ENCODE measurements around the gene NLRP8. TPM values are rescaled to one million over a fixed set of nuclear protein-coding genes. Genes with fewer than 3 reads are reported as not detected.

NLRP8 gene
- total RNA-seq, 4 donors from 2014 or later = not detected

DNA sequence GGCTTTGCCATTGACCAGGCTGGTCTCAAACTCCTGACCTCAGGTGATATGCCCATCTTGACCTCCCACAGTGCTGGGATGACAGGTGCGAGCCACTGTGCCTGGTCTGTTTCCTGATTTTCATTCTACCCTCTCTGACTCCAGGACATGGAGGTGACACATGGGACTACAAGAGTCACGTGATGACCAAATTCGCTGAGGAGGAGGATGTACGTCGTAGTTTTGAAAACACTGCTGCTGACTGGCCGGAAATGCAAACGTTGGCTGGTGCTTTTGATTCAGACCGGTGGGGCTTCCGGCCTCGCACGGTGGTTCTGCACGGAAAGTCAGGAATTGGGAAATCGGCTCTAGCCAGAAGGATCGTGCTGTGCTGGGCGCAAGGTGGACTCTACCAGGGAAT is 79.1 kb downstream of the NLRP8 start:
- H3K4me3 ChIP-seq = no peak overlapping the region
- no peaks in the 10 kb centered on the region for H3K4me1 ChIP-seq
- DNase-seq (ENCODE audit: extremely low spot score) = no peak
- WGBS = 90% methylated on average over 15 of the region's 15 CpGs
- H3K36me3 ChIP-seq = no peaks in the 10 kb centered on the region
- H3K27me3 ChIP-seq = peaks cover 0 to 23% (median 0%) of the 10 kb centered on the region in 4 donors
- no peak overlapping the region for H3K27ac ChIP-seq (replicated peaks in 1 of 4)
- TF ChIP-seq, protein P1, sequence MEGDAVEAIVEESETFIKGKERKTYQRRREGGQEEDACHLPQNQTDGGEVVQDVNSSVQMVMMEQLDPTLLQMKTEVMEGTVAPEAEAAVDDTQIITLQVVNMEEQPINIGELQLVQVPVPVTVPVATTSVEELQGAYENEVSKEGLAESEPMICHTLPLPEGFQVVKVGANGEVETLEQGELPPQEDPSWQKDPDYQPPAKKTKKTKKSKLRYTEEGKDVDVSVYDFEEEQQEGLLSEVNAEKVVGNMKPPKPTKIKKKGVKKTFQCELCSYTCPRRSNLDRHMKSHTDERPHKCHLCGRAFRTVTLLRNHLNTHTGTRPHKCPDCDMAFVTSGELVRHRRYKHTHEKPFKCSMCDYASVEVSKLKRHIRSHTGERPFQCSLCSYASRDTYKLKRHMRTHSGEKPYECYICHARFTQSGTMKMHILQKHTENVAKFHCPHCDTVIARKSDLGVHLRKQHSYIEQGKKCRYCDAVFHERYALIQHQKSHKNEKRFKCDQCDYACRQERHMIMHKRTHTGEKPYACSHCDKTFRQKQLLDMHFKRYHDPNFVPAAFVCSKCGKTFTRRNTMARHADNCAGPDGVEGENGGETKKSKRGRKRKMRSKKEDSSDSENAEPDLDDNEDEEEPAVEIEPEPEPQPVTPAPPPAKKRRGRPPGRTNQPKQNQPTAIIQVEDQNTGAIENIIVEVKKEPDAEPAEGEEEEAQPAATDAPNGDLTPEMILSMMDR (IDR thresholded peaks at IDR 0.05) = no peak
- TF ChIP-seq POLR2AphosphoS5 (IDR thresholded peaks at IDR 0.05) (no peak), EP300 (IDR thresholded peaks at IDR 0.05) (no peak)
- intact Hi-C loops (cut with DNase I) = no loop called here
- H3K9me3 ChIP-seq = no peaks in the 10 kb centered on the region

Other genes with a start within 250 kb of the NLRP8 start
- gene NLRP9, start 209.4 kb upstream of the NLRP8 start, total RNA-seq = not detected
- gene RFPL4A, start 188.7 kb upstream of the NLRP8 start, total RNA-seq = not detected
- not detected for gene RFPL4AL1, start 178.7 kb upstream of the NLRP8 start, total RNA-seq
- gene NLRP11, start 115.8 kb upstream of the NLRP8 start, total RNA-seq = not detected
- not detected for gene NLRP4, start 111.3 kb upstream of the NLRP8 start, total RNA-seq
- gene NLRP13, start 15.5 kb upstream of the NLRP8 start, total RNA-seq = not detected
- gene NLRP5, start 38.9 kb downstream of the NLRP8 start, total RNA-seq = not detected
- 10 to 100 TPM; 15.0 to 34.2 (median 28.4) TPM for gene ZNF787, start 173.5 kb downstream of the NLRP8 start, total RNA-seq
- 10 to 100 TPM; 32.0 to 78.2 (median 52.1) TPM for gene ZNF444, start 193.5 kb downstream of the NLRP8 start, total RNA-seq
- not detected for gene GALP, start 228.2 kb downstream of the NLRP8 start, total RNA-seq
- gene ZSCAN5B, start 250.0 kb downstream of the NLRP8 start, total RNA-seq = 1 to 10 TPM in 1 of 4 donors, not detected in 3; 1.2 TPM

Data from esophagus muscularis mucosa (tissue), 4 donors.